H9 (cell line): ENCODE results near the gene REEP3. TPM values are rescaled to one million over a fixed set of nuclear protein-coding genes. Genes with fewer than 3 reads are reported as not detected.

ENCODE experiments used
- DNase-seq: peaks from one replicate; pipeline ENCODE4 v3.0.0-alpha.2; 2017
- H2AFZ ChIP-seq: one replicate; pipeline ENCODE4 v1.6.1; 2013; ENCODE audit warnings: mild to moderate bottlenecking, low read length, control low read depth, moderate library complexity
- H2AK5ac ChIP-seq: 2 replicates; pipeline ENCODE4 v1.6.1; 2013; ENCODE audit warnings: low read length, control low read depth, mixed read lengths; ENCODE audit not compliant: insufficient read length
- H2BK120ac ChIP-seq: one replicate; pipeline ENCODE4 v1.6.1; 2013; ENCODE audit warnings: low read depth, mild to moderate bottlenecking, low read length, control low read depth, inconsistent platforms; ENCODE audit not compliant: poor library complexity, severe bottlenecking
- H2BK12ac ChIP-seq: 2 replicates; pipeline ENCODE4 v1.6.1; 2013; ENCODE audit warnings: low read length, control low read depth, mixed read lengths, low read depth; ENCODE audit not compliant: insufficient read length
- H2BK15ac ChIP-seq: 2 replicates; pipeline ENCODE4 v1.6.1; 2013; ENCODE audit warnings: low read depth, low read length, control low read depth
- H2BK20ac ChIP-seq: one replicate; pipeline ENCODE4 v1.6.1; 2013; ENCODE audit warnings: low read depth, mild to moderate bottlenecking, low read length, control low read depth, inconsistent platforms; ENCODE audit not compliant: poor library complexity, severe bottlenecking
- H2BK5ac ChIP-seq: 2 replicates; pipeline ENCODE4 v1.6.1; 2013; ENCODE audit warnings: low read length, control low read depth, mixed read lengths; ENCODE audit not compliant: insufficient read length
- H3K14ac ChIP-seq: 2 replicates; pipeline ENCODE4 v1.6.1; 2013; ENCODE audit warnings: low read length, control low read depth; ENCODE audit not compliant: insufficient read depth
- H3K18ac ChIP-seq: 2 replicates; pipeline ENCODE4 v1.6.1; 2013; ENCODE audit warnings: low read depth, mild to moderate bottlenecking, mixed read lengths, low read length, control low read depth; ENCODE audit not compliant: insufficient read length
- H3K23ac ChIP-seq: 2 replicates; pipeline ENCODE4 v1.6.1; 2013; ENCODE audit warnings: low read length, control low read depth, mixed read lengths, low read depth; ENCODE audit not compliant: insufficient read length
- H3K23me2 ChIP-seq: 2 replicates; pipeline ENCODE4 v1.6.1; 2013; ENCODE audit warnings: low read depth, mild to moderate bottlenecking, mixed read lengths, low read length, control low read depth; ENCODE audit not compliant: insufficient read length, poor library complexity, severe bottlenecking
- H3K27ac ChIP-seq: 2 replicates; pipeline ENCODE4 v1.5.1; 2013; ENCODE audit warnings: low read length, control low read depth, mixed read lengths, low read depth; ENCODE audit not compliant: insufficient read length
- H3K27me3 ChIP-seq: 2 replicates; pipeline ENCODE4 v1.6.1; 2013; ENCODE audit warnings: low read length, control low read depth, inconsistent platforms; ENCODE audit not compliant: insufficient read depth
- H3K4ac ChIP-seq: 2 replicates; pipeline ENCODE4 v1.6.1; 2013; ENCODE audit warnings: low read depth, mild to moderate bottlenecking, control low read depth, inconsistent platforms, low read length, moderate library complexity
- H3K4me1 ChIP-seq: 2 replicates; pipeline ENCODE4 v1.6.1; 2013; ENCODE audit warnings: low read length, control low read depth, inconsistent platforms; ENCODE audit not compliant: insufficient read depth
- H3K4me2 ChIP-seq: 2 replicates; pipeline ENCODE4 v1.6.1; 2013; ENCODE audit warnings: low read length, control low read depth, mixed read lengths; ENCODE audit not compliant: insufficient read length, insufficient read depth
- H3K56ac ChIP-seq: 2 replicates; pipeline ENCODE4 v1.6.1; 2013; ENCODE audit warnings: low read depth, mild to moderate bottlenecking, mixed read lengths, low read length, control low read depth; ENCODE audit not compliant: insufficient read length
- H3K79me1 ChIP-seq: 2 replicates; pipeline ENCODE4 v1.6.1; 2013; ENCODE audit warnings: low read depth, mild to moderate bottlenecking, moderate library complexity, low read length, control low read depth, inconsistent platforms; ENCODE audit not compliant: insufficient read depth, poor library complexity, severe bottlenecking
- H3K79me2 ChIP-seq: 2 replicates; pipeline ENCODE4 v1.6.1; 2013; ENCODE audit warnings: low read length, control low read depth, inconsistent platforms; ENCODE audit not compliant: insufficient read depth
- H3K9ac ChIP-seq: 2 replicates; pipeline ENCODE4 v1.6.1; 2013; ENCODE audit warnings: low read length, control low read depth, mixed read lengths; ENCODE audit not compliant: insufficient read length; ENCODE audit errors: extremely low read depth
- H3K9me3 ChIP-seq: one replicate; pipeline ENCODE4 v1.6.1; 2013; ENCODE audit warnings: low read depth, low read length, inconsistent platforms; ENCODE audit not compliant: control insufficient read depth
- H3T11ph ChIP-seq: one replicate; pipeline ENCODE4 v1.6.1; 2013; ENCODE audit warnings: mild to moderate bottlenecking, low read length, control low read depth, inconsistent platforms
- H4K20me1 ChIP-seq: one replicate; pipeline ENCODE4 v1.6.1; 2013; ENCODE audit not compliant: control insufficient read depth, insufficient read length, insufficient read depth
- H4K5ac ChIP-seq: 2 replicates; pipeline ENCODE4 v1.6.1; 2013; ENCODE audit warnings: low read depth, mild to moderate bottlenecking, mixed read lengths, low read length, control low read depth; ENCODE audit not compliant: insufficient read length
- H4K8ac ChIP-seq: replicated peaks from 2 replicates; pipeline ENCODE4 v1.6.1; 2013; ENCODE audit warnings: low read length, control low read depth, mixed read lengths, low read depth; ENCODE audit not compliant: insufficient read length
- H4K91ac ChIP-seq: 2 replicates; pipeline ENCODE4 v1.6.1; 2013; ENCODE audit warnings: low read depth, mild to moderate bottlenecking, moderate library complexity, mixed read lengths, low read length, control low read depth; ENCODE audit not compliant: insufficient read length
- H3K27ac Mint-ChIP-seq, 3 experiments: 2 replicates in 2 of 3; 3 replicates in 1 of 3; pipeline ENCODE4 v1.8.0; 2020 to 2021; ENCODE audit warnings: mixed read lengths in 3 of 3, mild to moderate bottlenecking in 1 of 3, moderate library complexity in 1 of 3
- H3K27me3 Mint-ChIP-seq: 2 replicates; pipeline ENCODE4 v1.8.0; 2021; ENCODE audit warnings: low read depth, mild to moderate bottlenecking, moderate library complexity, mixed read lengths
- H3K36me3 Mint-ChIP-seq, 3 experiments: 2 replicates in 2 of 3; 3 replicates in 1 of 3; pipeline ENCODE4 v1.8.0; 2020 to 2021; ENCODE audit warnings: low read depth in 3 of 3, mixed read lengths in 3 of 3; ENCODE audit not compliant: insufficient read depth in 1 of 3
- H3K4me1 Mint-ChIP-seq, 2 experiments: 2 replicates each; pipeline ENCODE4 v1.8.0; 2020; ENCODE audit warnings: mixed read lengths in 2 of 2
- H3K4me3 Mint-ChIP-seq, 2 experiments: 2 replicates in 1 of 2; 3 replicates in 1 of 2; pipeline ENCODE4 v1.8.0; 2020 to 2021; ENCODE audit warnings: mild to moderate bottlenecking in 2 of 2, mixed read lengths in 2 of 2, moderate library complexity in 1 of 2
- H3K9me3 Mint-ChIP-seq, 2 experiments: 2 replicates in 1 of 2; 3 replicates in 1 of 2; pipeline ENCODE4 v1.8.0; 2020; ENCODE audit warnings: mild to moderate bottlenecking in 2 of 2, mixed read lengths in 2 of 2, moderate library complexity in 1 of 2
- WGBS: extraction: QIAGEN DNeasy Blood & Tissue Kit; methylation state at CpG from one replicate; pipeline ENCODE4 v1.1.7; 2013; ENCODE audit warnings: missing lambda C conversion rate, low lambda C conversion rate, mixed read lengths; ENCODE audit not compliant: insufficient read length; ENCODE audit errors: extremely low coverage; 5-methylcytosine and 5-hydroxymethylcytosine counted together
- total RNA-seq: library from RNA; stranded (reverse); gene quantifications from 2 replicates; pipeline ENCODE4 v1.2.1, GENCODE V29; 2021
- TF ChIP-seq, protein P1 (sequence below): fragments of 200-600 bp; sonication (generic); conservative IDR thresholded peaks from 3 replicates; pipeline ENCODE4 v1.8.0; 2021; ENCODE audit warnings: antibody characterized with exemption, mild to moderate bottlenecking

The REEP3 gene
- total RNA-seq, 1 experiment from 2014 or later: 21.4 TPM

DNA sequence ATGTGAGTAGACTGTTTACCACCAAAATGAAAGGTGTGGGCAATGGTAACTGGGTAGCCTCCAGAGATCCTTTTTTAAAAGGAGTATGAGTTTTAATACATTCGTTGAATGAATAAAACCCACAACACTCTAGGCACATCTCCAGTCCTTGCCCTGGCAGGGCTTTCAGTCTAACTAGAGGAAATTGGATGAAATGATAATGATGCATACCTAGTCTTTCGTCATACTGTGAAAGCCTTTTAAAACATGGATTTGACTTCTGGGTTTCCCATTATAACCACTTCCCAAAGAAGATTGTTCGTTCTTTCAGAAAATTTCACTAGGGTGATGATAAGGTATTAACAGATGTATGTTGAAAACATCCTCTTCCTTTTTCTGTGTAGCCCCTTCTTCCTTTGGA lies 110.8 kb downstream of the REEP3 start:
- no peaks in the 10 kb centered on the region for H3K79me1 ChIP-seq
- no peak overlapping the region for H4K8ac ChIP-seq
- H2BK120ac ChIP-seq: no peak overlapping the region
- no peak for DNase-seq
- no peak overlapping the region for H2BK12ac ChIP-seq
- no peak overlapping the region for H2BK15ac ChIP-seq
- no peak overlapping the region for H3K56ac ChIP-seq
- no peaks in the 10 kb centered on the region for H4K20me1 ChIP-seq
- no peak overlapping the region for H3K9ac ChIP-seq
- WGBS: no CpG with 5 or more reads among the region's 3 CpGs
- H3K27ac Mint-ChIP-seq: no peak overlapping the region
- no peak overlapping the region for H2AFZ ChIP-seq
- H3K79me2 ChIP-seq: no peaks in the 10 kb centered on the region
- H2BK5ac ChIP-seq: no peak overlapping the region
- H3K18ac ChIP-seq: no peak overlapping the region
- no peak overlapping the region for H2AK5ac ChIP-seq
- H4K91ac ChIP-seq: no peak overlapping the region
- no peak overlapping the region for H3K27ac ChIP-seq
- H3K9me3 Mint-ChIP-seq: no peaks in the 10 kb centered on the region
- H3K23ac ChIP-seq: no peak overlapping the region
- H2BK20ac ChIP-seq: no peak overlapping the region
- H3K4me2 ChIP-seq: no peak overlapping the region
- H3K9me3 ChIP-seq: no peaks in the 10 kb centered on the region
- H3K27me3 Mint-ChIP-seq: peaks cover 2% of the 10 kb centered on the region
- H3K4me1 Mint-ChIP-seq: peaks cover 29 to 34% of the 10 kb centered on the region in 2 experiments
- no peak overlapping the region for H3T11ph ChIP-seq
- H3K36me3 Mint-ChIP-seq: no peaks in the 10 kb centered on the region
- peaks cover 2% of the 10 kb centered on the region; the same call in 1 of the 2 replicates for H3K4me1 ChIP-seq
- no peak overlapping the region for H3K4me3 Mint-ChIP-seq
- H3K14ac ChIP-seq: no peak overlapping the region
- H3K27me3 ChIP-seq: no peaks in the 10 kb centered on the region
- H3K4ac ChIP-seq: no peak overlapping the region
- no peak overlapping the region for H4K5ac ChIP-seq
- TF ChIP-seq, protein P1, sequence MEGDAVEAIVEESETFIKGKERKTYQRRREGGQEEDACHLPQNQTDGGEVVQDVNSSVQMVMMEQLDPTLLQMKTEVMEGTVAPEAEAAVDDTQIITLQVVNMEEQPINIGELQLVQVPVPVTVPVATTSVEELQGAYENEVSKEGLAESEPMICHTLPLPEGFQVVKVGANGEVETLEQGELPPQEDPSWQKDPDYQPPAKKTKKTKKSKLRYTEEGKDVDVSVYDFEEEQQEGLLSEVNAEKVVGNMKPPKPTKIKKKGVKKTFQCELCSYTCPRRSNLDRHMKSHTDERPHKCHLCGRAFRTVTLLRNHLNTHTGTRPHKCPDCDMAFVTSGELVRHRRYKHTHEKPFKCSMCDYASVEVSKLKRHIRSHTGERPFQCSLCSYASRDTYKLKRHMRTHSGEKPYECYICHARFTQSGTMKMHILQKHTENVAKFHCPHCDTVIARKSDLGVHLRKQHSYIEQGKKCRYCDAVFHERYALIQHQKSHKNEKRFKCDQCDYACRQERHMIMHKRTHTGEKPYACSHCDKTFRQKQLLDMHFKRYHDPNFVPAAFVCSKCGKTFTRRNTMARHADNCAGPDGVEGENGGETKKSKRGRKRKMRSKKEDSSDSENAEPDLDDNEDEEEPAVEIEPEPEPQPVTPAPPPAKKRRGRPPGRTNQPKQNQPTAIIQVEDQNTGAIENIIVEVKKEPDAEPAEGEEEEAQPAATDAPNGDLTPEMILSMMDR: no peak
- H3K23me2 ChIP-seq: peaks cover 15% of the 10 kb centered on the region
